NCI-H226 (cell line): Measurements from ENCODE around the gene INPP5J.
"Not testable (repeated sequence)": the region's sequence is repeated elsewhere in the genome, so short reads cannot be mapped to it uniquely, and the experiment has no call there.

Experiments
- DNase-seq: peaks from one replicate; pipeline ENCODE4 v3.0.0-alpha.2; 2015

The INPP5J gene

DNA sequence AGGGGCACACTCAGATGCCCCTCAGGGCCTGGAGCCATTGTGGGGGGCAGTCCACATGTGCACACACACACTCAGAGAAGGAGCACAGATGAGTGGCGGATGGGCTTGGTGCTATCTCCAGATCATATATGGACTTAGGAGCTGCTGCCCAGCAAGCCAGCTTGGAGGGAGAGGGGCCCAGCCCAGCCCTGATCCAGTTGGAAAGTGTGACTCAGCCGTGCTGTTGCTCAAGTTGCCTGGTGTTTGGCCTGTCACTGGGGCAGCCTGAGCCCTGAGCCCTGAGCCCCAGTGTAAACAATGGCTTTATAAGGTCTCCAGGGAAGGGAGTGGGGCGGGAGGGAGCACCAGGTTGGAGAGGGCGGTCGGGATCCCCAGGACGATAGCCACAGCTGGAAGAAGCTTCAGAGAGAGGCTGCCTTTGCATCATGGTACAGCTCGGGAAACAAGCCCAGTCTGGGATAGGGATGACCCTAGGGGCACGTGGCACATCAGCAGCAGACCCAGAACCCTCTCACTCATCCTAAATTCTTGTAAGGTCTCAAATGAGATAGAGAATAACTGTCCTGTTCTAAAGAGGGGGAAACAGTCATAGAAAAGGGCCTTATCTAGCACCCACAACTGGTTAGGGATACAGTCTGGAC is 20.2 kb upstream of the INPP5J start:
- DNase-seq: peak; percentile 39

DNA sequence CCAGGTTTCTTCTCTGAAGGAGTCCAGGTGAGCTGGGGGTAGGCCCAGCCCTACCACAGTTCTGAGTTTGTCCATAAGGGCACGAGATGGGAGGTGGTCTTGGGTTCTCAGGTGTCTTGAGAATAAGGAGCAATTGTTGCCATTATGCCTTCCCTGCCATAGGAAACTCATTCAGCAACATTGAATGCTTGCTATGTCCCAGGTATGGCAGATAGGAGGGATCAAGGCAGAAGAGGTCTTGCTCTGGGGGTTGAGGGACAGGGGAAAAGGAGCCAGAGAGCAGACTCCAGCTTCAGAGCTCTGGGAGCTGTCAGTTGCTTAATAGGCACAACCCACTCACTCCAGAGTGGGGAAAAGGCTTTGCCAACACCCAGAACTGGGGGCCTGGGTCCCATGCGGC is 19.7 kb upstream of the INPP5J start:
- no peak for DNase-seq

DNA sequence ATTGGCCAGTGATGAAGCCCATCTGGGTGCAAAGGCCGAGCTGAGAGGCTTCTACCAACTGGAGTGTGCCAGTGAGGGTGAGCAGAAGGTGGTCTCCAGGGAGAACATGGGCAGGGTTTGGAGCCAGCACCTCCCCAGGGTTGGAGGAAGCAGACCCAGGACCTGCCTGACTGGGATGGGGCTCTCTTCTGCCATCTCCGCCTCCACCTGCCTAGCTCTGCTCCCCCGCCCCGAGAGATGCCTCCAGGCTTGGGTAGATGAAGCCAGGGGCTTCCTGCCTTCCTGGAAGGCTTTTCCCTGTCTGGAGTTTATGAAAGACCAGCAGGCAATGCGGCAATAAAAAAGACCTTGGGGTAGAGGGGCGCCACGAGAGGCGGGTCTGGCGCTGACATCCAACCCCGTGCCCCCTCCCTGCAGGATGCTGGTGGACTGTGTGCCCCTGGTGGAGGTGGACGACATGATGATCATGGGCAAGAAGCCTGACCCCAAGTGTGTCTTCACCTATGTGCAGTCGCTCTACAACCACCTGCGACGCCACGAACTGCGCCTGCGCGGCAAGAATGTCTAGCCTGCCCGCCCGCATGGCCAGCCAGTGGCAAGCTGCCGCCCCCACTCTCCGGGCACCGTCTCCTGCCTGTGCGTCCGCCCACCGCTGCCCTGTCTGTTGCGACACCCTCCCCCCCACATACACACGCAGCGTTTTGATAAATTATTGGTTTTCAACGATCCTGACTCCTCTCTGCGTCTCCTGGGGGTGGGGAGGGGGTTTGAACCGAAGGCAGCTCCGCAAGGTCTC is 18.7 kb upstream of the INPP5J start:
- no peak for DNase-seq

DNA sequence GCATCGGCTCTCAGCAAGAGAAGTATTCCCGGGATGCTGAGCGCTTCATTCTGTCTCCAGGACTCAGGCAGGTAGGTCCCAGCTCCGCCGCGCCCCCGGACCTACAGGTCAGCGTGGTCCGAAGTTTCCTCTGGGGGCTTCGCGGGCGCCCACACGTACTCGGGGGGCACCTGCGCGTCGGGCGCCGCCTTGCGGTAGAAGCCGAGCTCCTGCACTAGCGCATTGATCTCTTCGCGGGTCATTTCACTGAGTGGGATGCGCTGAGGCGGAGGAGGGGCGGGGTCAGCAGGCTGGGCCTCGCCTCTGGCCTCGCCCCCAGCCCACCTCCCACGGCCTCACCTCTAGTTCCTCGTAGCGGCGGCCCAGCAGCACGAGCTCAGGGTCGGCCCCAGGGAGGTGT is 17.9 kb upstream of the INPP5J start:
- no peak for DNase-seq

DNA sequence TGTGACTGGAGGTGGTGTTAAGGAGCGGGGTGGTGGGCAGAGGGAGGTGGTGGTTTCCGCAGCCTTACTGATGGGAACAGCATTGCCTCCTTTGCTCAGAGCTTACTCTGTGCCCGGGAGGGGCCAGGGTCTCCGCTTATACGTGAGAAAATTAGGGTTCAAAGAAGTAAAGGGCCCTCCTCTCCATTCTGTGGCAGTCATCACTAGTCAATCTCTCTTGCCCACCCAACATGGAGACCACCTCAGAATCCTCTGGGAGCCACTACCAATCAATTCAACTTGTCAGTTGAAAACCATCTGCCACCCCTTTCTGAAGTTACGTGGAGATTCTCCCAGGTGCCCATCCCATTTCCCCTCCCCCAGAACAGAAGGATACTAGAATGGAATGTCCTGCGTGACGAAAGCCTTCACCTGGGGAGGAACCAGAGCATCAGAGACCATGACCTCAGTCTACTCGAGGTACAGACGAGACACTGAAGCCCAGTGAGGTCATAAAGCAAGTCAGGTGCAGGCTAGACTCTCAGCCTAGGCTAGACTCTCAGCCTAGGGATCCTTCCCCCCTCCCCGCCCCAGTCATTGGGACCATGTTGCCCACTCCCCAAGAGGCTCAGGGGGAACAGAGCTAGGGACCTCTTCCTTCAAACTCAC is 17.4 kb upstream of the INPP5J start:
- DNase-seq: no peak

DNA sequence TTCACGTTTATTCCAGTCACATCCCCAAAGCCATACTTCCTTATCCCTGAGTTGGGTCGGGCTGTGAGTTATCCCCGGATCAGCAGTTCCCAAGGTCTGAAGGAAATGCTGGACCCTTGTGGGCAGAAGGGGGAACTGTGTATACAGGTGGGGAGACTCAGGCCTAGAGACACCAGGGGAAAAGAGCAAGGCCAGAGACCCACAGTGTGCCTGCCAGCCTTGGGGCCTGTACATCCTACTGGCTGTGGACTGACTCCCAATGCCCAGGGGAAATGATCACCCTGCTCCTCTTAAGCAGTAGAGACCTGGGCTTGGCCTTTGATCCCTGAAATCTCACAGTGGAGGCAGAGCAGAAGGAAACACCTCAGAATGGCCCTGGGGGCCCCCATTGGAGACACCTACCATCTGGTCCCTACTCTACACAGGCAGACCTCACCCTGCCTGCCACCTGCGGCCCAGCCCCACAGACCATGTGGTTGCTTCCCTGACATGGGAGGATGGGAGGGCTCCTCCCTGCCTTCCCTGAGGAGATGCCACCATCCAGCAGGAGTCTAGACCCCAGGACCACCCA is 16.7 kb upstream of the INPP5J start:
- DNase-seq: no peak

DNA sequence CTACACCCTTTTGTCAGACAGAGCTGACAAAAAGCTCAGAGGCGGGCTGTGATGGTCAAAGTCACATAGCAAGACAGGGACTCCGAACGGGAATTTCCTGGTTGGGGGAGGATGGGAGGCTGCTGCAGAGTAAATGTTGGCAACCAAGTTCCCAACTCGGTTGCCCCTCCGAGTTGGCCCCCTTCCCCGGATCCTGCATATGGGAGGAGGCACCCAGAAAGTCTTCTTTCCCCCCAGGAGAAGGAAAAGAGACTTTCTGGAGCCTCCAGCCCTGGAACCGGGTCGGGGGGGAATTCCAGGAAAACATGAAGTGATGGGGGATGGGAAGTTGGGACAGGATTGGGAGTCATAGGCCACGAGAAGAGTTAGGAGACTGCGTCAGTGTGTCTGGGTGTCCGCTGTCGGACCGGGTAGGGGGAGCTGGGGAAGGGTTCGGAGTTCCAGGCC is 16.0 kb upstream of the INPP5J start:
- DNase-seq: no peak

DNA sequence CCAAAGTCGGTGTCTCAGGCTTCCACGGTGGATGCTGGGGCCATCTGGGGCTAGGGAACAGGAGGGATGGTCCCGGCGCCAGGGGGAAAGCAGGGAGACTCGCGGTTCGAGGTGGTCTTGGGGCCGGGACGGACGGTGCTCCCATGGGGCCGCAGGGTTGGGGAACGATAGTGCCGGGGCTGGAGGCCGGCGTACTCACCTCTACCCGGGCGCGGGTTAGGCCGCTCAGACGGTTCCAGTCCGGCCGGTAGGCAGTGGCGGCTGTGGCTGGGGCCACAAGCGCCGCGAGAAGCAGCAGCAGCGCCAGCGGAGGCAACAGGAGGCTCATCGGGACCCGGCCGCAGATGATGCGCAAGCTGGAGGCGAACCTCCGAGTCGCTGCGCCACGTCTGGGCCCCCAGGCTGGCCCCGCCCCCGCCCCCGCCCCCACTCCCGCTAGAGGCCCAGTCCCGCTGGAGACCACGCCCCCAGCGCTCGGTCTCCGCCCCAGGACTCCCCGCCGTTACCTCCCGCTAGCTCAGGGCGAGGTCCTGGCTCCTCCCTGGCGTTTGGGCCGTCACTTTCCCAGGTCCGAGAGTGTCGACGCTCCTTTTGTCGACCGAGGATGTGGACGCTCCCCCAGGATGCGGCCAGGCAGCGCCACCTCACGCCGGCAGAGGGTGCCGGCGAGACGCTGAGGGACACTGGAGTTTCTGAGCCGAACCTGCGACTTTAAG is 15.4 kb upstream of the INPP5J start, which contains the start of gene SELENOM:
Gene SELENOM, minus strand, starts transcription at position 391 of the 716 bp plus-strand sequence. Its CDS starts 63 bp downstream, at position 328.
- DNase-seq: peak; percentile 87

DNA sequence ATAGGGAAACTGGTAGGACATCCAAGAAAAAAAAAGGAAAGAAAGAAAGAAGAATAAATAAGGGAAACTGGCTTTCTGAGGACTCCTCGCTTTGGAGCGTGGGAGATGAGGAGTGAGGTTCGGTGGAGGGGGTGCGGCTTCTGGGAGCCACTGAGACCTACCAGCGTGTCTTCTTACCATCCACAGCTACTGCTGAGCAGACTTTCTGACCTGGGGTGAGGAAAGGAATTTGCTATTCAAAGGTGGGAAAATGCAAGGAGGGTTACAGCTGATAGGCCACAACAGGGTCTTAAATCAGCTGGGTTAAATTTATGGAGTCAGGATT is 14.9 kb upstream of the INPP5J start:
- DNase-seq: no peak

DNA sequence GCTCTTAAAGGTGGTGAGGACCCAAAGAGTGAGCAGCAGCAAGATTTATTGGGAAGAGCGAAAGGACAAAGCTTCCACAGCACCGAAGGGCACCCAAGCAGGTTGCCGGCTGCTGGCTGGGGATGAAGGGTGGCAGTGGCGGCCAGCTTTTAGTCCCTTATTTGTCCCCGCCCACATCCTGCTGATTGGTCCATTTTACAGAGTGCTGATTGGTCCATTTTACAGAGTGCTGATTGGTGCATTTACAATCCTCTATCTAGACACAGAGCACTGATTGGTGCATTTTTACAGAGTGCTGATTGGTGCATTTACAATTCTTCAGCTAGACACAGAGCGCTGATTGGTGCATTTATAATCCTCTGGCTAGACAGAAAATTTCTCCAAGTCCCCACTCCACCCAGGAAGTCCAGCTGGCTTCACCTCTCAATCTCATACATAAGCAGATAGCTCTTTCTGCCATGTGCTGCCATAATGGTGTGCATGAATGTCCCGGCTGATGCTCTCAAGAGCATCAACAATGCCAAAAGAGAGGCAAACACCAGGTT is 10.1 kb upstream of the INPP5J start:
- not testable (repeated sequence) for DNase-seq

DNA sequence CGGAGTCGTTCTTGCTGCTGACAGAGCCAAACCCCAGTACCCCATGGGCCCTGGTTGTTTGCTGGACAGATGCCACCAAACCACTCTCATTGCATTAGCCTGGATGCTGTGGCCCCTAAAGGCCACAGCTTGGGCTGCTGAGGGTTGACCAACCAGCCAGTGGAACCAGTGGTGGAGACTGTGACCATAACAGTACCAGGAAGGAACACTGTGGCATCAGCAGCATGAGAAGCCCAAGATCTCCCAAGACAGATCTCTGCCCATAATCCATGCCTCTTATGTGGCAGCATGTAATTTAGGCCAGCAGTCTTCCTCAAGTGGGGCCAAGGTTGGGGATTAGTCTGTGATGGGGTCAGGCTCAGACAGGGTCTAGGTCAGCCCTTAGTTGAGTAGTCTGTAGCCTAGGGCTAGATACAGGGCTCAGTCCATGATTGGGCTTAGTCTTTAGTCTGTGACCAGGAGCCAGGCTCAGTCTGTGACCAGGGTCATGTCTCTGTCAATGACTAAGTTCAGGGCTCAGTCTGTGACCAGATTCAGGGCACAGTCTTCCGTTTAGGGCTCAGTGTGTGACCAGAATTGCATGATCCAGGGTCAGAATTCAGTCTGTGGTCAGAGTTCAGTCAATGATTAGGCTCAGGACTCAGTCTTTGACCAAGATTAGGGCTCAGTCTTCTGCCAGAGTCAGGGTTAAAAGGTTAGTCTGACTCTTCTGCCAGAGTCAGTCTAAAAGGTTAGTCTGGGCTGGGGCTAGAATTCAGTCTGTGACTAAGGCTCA is 4.5 kb upstream of the INPP5J start:
- DNase-seq: no peak

DNA sequence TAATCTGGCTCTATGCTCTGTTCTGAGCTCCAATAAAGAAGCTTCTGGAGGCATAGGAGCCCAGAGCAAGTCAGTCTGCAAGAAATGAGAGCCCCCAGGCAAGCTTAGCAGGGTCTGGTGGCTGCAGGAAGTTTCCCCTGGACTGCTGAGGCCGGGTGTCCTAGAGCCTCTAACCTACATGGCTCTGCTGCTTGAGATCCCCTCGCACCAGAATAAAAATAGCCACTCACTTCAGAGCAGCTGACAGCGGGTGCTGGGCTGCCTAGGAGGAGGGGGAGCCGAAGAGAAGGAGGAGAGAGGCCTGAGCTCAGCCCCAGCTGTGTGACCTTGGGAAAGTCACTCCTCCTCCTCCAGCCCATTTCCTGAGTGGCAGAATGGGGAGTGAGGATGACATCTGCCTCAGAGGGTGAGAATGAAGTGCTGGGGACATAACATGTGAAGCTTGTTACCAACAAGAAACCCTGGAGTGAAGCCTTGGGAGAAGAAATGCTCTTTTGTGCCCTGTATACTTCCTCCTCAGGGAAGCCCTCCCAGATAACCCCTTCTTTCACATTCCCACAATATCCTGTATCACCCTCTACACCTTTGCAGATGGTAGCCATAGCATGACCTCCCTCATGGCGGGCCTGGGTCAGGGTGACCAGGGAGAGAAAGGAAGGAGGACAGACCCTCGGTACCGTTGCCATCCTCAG is 3.6 kb upstream of the INPP5J start:
- DNase-seq: no peak

DNA sequence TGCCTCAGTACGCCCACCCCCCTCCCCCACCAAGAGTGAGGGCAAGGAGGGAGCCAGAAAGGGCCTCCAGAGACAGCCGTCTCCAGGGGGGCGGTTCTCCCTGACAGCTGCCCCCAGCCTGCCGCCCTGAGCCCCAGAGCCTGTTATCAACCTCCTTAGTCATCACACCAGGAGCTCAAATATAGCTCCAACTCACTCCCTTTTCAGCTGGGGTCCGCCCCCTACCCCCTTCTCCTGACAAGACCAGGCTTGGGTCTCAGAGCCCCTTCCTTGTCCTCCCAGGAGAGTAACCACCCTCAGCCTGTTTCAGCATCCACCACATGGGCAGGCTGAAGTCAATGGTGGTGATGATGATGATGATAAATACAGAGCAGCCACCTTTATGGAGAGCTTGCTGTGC is 2.5 kb upstream of the INPP5J start:
- DNase-seq: no peak

DNA sequence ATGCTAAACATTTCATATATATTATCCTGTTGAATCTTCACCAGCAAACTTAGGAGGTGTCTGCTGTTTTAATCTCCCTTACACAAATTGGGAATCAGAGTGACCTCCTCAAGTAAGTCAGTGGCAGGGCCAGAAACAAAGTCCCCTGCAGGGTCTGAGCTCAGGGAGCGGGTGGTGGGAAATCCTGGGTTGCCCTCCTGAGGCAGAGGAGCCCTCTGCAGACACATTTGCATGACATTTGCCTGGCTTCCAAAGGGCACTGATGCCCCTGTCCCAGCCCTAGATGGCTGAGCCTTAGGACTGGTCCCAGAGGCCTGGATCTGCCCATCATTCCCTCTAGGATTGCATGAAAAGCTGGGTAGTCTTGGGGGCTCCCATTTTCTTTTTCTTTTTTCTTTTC is 2.1 kb upstream of the INPP5J start:
- no peak for DNase-seq

DNA sequence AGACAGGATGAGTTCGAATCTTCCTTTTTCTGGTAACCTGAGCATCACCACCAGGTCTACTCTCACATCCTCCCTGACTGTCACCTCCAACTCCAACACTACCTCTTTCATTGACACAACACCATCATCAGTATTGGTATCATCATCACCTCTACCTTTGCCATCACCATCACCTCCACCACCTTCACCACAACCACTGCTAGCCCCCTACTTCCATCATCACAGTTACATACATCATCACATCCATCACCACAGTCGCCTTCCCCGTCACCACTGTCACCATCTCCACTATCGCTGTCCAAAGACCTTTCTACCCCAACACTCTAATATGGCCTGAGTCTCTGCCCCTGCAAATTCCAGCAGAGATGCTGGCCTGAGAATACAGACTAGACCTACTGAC is 1.4 kb upstream of the INPP5J start:
- DNase-seq: no peak

DNA sequence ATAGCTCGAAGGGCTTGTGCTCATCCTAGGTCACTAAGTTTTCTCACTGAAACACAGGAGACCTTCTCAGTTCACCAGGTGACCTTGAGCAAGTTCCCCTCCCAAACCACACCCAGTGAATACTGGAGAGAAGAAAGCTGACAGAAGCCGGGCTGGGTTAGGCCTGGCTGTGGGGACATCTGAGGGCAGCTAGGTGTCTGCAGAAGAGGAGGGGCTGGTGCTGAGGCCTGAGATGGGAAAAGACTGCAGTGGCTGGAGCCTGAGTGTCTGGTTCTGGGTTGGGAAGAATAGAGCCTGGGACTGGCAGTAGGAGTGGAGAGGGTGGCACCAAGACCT is 602 bp upstream of the INPP5J start:
- no peak for DNase-seq

DNA sequence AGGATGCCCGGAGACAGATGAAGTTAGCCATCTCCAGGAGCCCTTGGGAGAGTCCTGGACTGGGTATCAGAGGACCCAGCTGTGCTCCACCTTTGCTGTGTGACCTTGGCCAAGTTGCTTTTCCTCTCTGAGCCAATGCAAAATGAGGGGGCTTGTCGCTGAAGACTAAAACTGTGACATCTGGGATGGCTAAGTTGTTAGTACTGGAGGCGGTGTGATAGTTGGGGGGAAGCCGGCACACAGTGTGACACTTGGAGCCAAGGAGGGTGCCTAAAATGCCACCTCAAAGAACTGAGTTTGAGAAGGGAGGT is 481 bp downstream of the INPP5J start:
- DNase-seq: no peak

DNA sequence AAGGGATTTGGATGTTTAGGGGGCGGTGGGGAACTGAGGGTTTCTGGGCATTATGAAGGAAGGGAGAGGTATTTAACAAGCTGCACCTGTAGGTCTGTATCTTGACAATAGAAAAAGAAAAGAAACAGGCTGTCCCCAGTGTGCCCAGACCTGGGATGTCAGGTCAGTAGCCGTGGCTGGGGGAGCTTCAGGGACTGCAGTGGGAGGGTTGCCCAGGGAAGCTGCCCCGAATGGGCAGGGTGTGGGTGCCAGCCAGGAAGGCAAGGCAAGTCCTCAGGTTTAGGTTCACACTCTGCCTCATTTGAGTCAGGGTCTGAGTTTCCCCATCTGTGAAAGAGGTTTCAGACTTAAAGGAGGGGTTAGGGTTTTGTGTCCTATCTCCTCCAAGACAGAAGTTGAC is 1.5 kb downstream of the INPP5J start:
- DNase-seq: no peak

DNA sequence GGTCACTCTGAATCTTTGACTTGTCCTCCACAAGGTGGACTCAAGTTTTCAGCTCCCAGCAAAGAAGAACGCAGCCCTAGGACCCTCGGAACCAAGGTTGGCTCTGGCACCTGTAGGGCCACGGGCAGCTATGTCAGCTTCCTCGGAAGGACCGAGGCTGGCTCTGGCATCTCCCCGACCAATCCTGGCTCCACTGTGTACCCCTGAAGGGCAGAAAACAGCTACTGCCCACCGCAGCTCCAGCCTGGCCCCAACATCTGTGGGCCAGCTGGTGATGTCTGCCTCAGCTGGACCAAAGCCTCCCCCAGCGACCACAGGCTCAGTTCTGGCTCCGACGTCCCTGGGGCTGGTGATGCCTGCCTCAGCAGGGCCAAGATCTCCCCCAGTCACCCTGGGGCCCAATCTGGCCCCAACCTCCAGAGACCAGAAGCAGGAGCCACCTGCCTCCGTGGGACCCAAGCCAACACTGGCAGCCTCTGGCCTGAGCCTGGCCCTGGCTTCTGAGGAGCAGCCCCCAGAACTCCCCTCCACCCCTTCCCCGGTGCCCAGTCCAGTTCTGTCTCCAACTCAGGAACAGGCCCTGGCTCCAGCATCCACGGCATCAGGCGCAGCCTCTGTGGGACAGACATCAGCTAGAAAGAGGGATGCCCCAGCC is 2.2 kb downstream of the INPP5J start:
- no peak for DNase-seq

DNA sequence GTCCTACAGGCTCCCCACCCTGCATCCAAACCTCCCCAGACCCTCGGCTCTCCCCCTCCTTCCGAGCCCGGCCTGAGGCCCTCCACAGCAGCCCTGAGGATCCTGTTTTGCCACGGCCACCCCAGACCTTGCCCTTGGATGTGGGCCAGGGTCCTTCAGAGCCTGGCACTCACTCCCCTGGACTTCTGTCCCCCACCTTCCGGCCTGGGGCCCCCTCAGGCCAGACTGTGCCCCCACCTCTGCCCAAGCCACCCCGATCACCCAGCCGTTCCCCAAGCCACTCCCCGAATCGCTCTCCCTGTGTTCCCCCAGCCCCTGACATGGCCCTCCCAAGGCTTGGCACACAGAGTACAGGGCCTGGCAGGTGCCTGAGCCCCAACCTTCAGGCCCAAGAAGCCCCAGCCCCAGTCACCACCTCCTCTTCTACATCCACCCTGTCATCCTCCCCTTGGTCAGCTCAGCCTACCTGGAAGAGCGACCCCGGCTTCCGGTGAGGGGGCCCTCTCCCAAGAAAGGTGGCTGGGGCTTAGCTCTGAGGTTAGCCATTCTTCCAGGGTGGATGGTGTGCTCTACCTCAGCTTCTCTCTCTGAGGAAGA is 2.9 kb downstream of the INPP5J start:
- DNase-seq: no peak
